Keratinocyte (primary cell): ENCODE measurements around the gene CYP3A4. TPM values are rescaled to one million over a fixed set of nuclear protein-coding genes. Genes with fewer than 3 reads are reported as not detected.
"Not testable (repeated sequence)": the region's sequence is repeated elsewhere in the genome, so short reads cannot be mapped to it uniquely, and the experiment has no call there.

Experiments
- DNase-seq: peaks from one replicate; pipeline ENCODE4 v3.0.0-alpha.2; 2011; ENCODE audit warnings: low read depth, missing footprints, low spot score
- FAIRE-seq: peaks from 2 replicates; lab custom pipeline; 2011; peaks lifted over from hg19 to GRCh38; lab: Jason Lieb, UNC
- H2AFZ ChIP-seq: 2 replicates; pipeline ENCODE4 v1.6.0; 2012; ENCODE audit warnings: low read length, control low read depth, inconsistent platforms; ENCODE audit not compliant: control insufficient read depth
- H3K27ac ChIP-seq: 2 replicates; pipeline ENCODE4 v1.5.1; 2011; ENCODE audit warnings: low read length; ENCODE audit not compliant: control insufficient read depth, insufficient read depth
- H3K27me3 ChIP-seq: 3 replicates; pipeline ENCODE4 v1.6.0; 2011; ENCODE audit warnings: low read length; ENCODE audit not compliant: control insufficient read depth, insufficient read depth; ENCODE audit errors: extremely low read depth
- H3K36me3 ChIP-seq, 2 experiments: 2 replicates in 1 of 2; 3 replicates in 1 of 2; pipeline ENCODE4 v1.5.1; 2011; ENCODE audit warnings: low read length in 2 of 2, mild to moderate bottlenecking in 1 of 2; ENCODE audit not compliant: control insufficient read depth in 2 of 2, insufficient read depth in 2 of 2; ENCODE audit errors: extremely low read depth in 1 of 2
- H3K4me1 ChIP-seq: 3 replicates; pipeline ENCODE4 v1.5.1; 2011; ENCODE audit warnings: low read length; ENCODE audit not compliant: control insufficient read depth, insufficient read depth; ENCODE audit errors: extremely low read depth
- H3K4me2 ChIP-seq: 3 replicates; pipeline ENCODE4 v1.6.0; 2011; ENCODE audit warnings: low read depth, low read length; ENCODE audit not compliant: control insufficient read depth, insufficient read depth; ENCODE audit errors: extremely low read depth
- H3K4me3 ChIP-seq, 3 experiments: fragments of 200-600 bp in 1 of 3; sonication (generic) in 1 of 3; 2 replicates in 2 of 3; 3 replicates in 1 of 3; pipeline ENCODE4 v1.5.1; 2011 to 2016; ENCODE audit warnings: low read length in 3 of 3, mild to moderate bottlenecking in 3 of 3, control low read depth in 2 of 3, inconsistent platforms in 1 of 3, low read depth in 1 of 3, mixed read lengths in 1 of 3, mixed run types in 1 of 3, moderate library complexity in 1 of 3; ENCODE audit not compliant: control insufficient read depth in 2 of 3, insufficient read depth in 2 of 3; ENCODE audit errors: extremely low read depth in 1 of 3
- H3K79me2 ChIP-seq: 2 replicates; pipeline ENCODE4 v1.6.0; 2012; ENCODE audit warnings: low read length; ENCODE audit not compliant: control insufficient read depth, insufficient read depth
- H3K9ac ChIP-seq: 3 replicates; pipeline ENCODE4 v1.6.0; 2011; ENCODE audit warnings: low read length; ENCODE audit not compliant: control insufficient read depth, insufficient read depth; ENCODE audit errors: extremely low read depth
- H3K9me1 ChIP-seq: 3 replicates; pipeline ENCODE4 v1.6.0; 2011; ENCODE audit warnings: low read length; ENCODE audit not compliant: control insufficient read depth, insufficient read depth; ENCODE audit errors: extremely low read depth
- H3K9me3 ChIP-seq: 2 replicates; pipeline ENCODE4 v1.5.1; 2012; ENCODE audit warnings: low read depth, low read length; ENCODE audit not compliant: control insufficient read depth
- H4K20me1 ChIP-seq: 3 replicates; pipeline ENCODE4 v1.6.0; 2011; ENCODE audit warnings: low read length; ENCODE audit not compliant: control insufficient read depth, insufficient read depth; ENCODE audit errors: extremely low read depth
- CTCF ChIP-seq, 3 experiments: IDR thresholded peaks in 1 of 3; conservative IDR thresholded peaks in 1 of 3; optimal IDR thresholded peaks in 1 of 3; 2 replicates in 2 of 3; 3 replicates in 1 of 3; pipeline versions ENCODE3 to v1.5.1; 2011; ENCODE audit warnings: low read length in 3 of 3, mild to moderate bottlenecking in 3 of 3, moderate library complexity in 2 of 3, control low read depth in 1 of 3, inconsistent platforms in 1 of 3; ENCODE audit not compliant: insufficient read depth in 2 of 3; ENCODE audit errors: extremely low read depth in 1 of 3
- EZH2 ChIP-seq: IDR thresholded peaks from one replicate; pipeline ENCODE4 v1.6.1; 2012; ENCODE audit warnings: inconsistent platforms, mild to moderate bottlenecking, low read length, moderate library complexity
- dilution Hi-C: fragments of 300-500 bp; cut with MboI; formaldehyde crosslinking; loops from one replicate; pipeline ENCODE4 v1.7.0; 2020; ENCODE audit warnings: low sequenced_read_pairs; ENCODE audit not compliant: extremely low pct_ligation_motif_present
- polyA plus RNA-seq, 5 experiments: library from polyadenylated mRNA; depleted of rRNA in 3 of 5; stranded (reverse) in 3 of 5; stranded (forward) in 1 of 5; unstranded in 1 of 5; fragments of >200 nt; gene quantifications; 1 replicate in 1 of 5; 2 replicates in 3 of 5; 3 replicates in 1 of 5; pipeline versions ENCODE4 v1.2.1 to v1.2.3, GENCODE V29; 2011 to 2012; ENCODE audit warnings: missing spikeins in 2 of 5, low read depth in 1 of 5, low replicate concordance in 1 of 5

CYP3A4 gene
- polyA plus RNA-seq, 1 donor (not counting 4 experiments of a cell fraction or from before 2014, with no cell fraction given), result not detected

GRCh38 chr7:99772565-99772964 is 11.4 kb downstream of the CYP3A4 start:
- no peak overlapping the region for H3K9ac ChIP-seq
- no peak for FAIRE-seq
- no peak for TF ChIP-seq EZH2
- TF ChIP-seq CTCF (optimal IDR thresholded peaks at IDR 0.05 in 1 of 3, IDR thresholded peaks at IDR 0.05 in 1 of 3, conservative IDR thresholded peaks at IDR 0.05 in 1 of 3; ENCODE audit: extremely low read depth in 1 of 3, insufficient read depth in 2 of 3, low read length in 3 of 3), result no peak
- no peaks in the 10 kb centered on the region for H3K9me3 ChIP-seq
- H3K27ac ChIP-seq, result no peak overlapping the region
- no peak overlapping the region for H2AFZ ChIP-seq
- no peaks in the 10 kb centered on the region for H3K27me3 ChIP-seq
- H3K9me1 ChIP-seq, result no peaks in the 10 kb centered on the region
- dilution Hi-C loops, result no loop called here
- no peaks in the 10 kb centered on the region for H3K36me3 ChIP-seq
- no peak overlapping the region for H3K4me3 ChIP-seq
- H3K4me1 ChIP-seq, result no peaks in the 10 kb centered on the region
- H4K20me1 ChIP-seq, result no peaks in the 10 kb centered on the region
- no peaks in the 10 kb centered on the region for H3K79me2 ChIP-seq
- DNase-seq, result no peak
- H3K4me2 ChIP-seq, result no peak overlapping the region

GRCh38 chr7:99769494-99769893 is 14.5 kb downstream of the CYP3A4 start:
- H3K27me3 ChIP-seq, H3K9ac ChIP-seq, DNase-seq, H3K4me3 ChIP-seq, FAIRE-seq, H4K20me1 ChIP-seq, dilution Hi-C loops, H3K9me3 ChIP-seq, H3K9me1 ChIP-seq, H3K36me3 ChIP-seq, H2AFZ ChIP-seq, H3K79me2 ChIP-seq, H3K4me2 ChIP-seq, H3K27ac ChIP-seq, H3K4me1 ChIP-seq: not testable (repeated sequence)

GRCh38 chr7:99768471-99768870 is 15.5 kb downstream of the CYP3A4 start:
- no peaks in the 10 kb centered on the region for H3K27me3 ChIP-seq
- FAIRE-seq (no peak), DNase-seq (no peak)
- H3K4me2 ChIP-seq, result no peak overlapping the region
- no peaks in the 10 kb centered on the region for H4K20me1 ChIP-seq
- dilution Hi-C loops, result no loop called here
- H3K4me3 ChIP-seq, result no peak overlapping the region
- no peaks in the 10 kb centered on the region for H3K9me1 ChIP-seq
- H3K4me1 ChIP-seq, result peaks cover 6% of the 10 kb centered on the region
- H3K36me3 ChIP-seq, result no peaks in the 10 kb centered on the region
- no peak overlapping the region for H3K9ac ChIP-seq
- H3K9me3 ChIP-seq, result no peaks in the 10 kb centered on the region
- H2AFZ ChIP-seq, result no peak overlapping the region
- no peak overlapping the region for H3K27ac ChIP-seq
- TF ChIP-seq EZH2, result no peak
- no peak for TF ChIP-seq CTCF (optimal IDR thresholded peaks at IDR 0.05 in 1 of 3, IDR thresholded peaks at IDR 0.05 in 1 of 3, conservative IDR thresholded peaks at IDR 0.05 in 1 of 3; ENCODE audit: extremely low read depth in 1 of 3, insufficient read depth in 2 of 3, low read length in 3 of 3)
- no peaks in the 10 kb centered on the region for H3K79me2 ChIP-seq
